Head of caudate nucleus (tissue), 42 donors: ENCODE data around the gene RAMP2.
"Not testable (repeated sequence)": the region's sequence is repeated elsewhere in the genome, so short reads cannot be mapped to it uniquely, and the experiment has no call there.

ENCODE experiments used
- DNase-seq, 42 donors: peaks; one replicate each; pipeline versions ENCODE4 v3.0.0 to v3.0.0-alpha.2; 2020 to 2021; ENCODE audit warnings: mixed read lengths in 7 of 42
- intact Hi-C: fragments of 100-400 bp; cut with DNase I; formaldehyde crosslinking; loops from one replicate; pipeline ENCODE4 v1.15.0; 2022

RAMP2 gene

GRCh38 chr17:42760652-42761581 lies at the start of gene RAMP2:
RAMP2 (plus strand) TSS chr17:42761227; CDS start chr17:42761262, 35 bp downstream.
- DNase-seq: peak in 2 of 42 donors; percentile 32 to 35
- intact Hi-C loops: loop anchor here (5.0 kb wide), 1 partner anchor 39 kb away; no protein-coding TSS in a partner anchor

- intact Hi-C loops: loop anchor here (5.0 kb wide), 1 partner anchor 41 kb away; the partner anchor contains the start of gene RAMP2
- peak in 14 of 42 donors; percentile 16 to 78 (median 58) for DNase-seq
Measured at GRCh38 chr17:42720996-42721583, 39.9 kb upstream of the RAMP2 start.

GRCh38 chr17:42723636-42724035 lies 37.4 kb upstream of the RAMP2 start:
- intact Hi-C loops: loop anchor here (5.0 kb wide), 1 partner anchor 39 kb away; the partner anchor contains the start of gene RAMP2
- no peak for DNase-seq

DNA sequence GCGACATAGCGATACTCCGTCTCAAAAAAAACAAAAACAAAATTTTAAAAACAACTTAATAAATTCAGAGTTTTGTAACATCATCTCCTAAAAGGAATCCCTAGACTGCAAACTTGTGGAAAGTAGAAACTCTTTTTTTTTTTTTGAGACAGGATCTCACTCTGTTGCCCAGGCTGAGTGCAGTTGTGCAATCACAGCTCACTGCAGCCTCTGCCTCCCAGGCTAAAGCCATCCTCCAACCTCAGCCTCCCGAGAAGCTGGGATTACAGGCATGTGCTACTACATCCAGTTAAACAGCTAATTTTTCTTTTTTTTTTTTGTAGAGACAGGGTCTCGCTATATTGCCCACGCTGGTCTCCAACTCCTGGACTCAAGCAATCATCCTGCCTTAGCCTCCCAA lies 35.9 kb upstream of the RAMP2 start:
- DNase-seq: no peak
- intact Hi-C loops: no loop called here

- intact Hi-C loops: no loop called here
Measured at GRCh38 chr17:42740699-42741098, 20.3 kb upstream of the RAMP2 start.

GRCh38 chr17:42742916-42743315 lies 18.1 kb upstream of the RAMP2 start:
- intact Hi-C loops, DNase-seq: not testable (repeated sequence)

More at GRCh38 chr17:42740699-42741098, 20.3 kb upstream of the RAMP2 start:
- no peak for DNase-seq

DNA sequence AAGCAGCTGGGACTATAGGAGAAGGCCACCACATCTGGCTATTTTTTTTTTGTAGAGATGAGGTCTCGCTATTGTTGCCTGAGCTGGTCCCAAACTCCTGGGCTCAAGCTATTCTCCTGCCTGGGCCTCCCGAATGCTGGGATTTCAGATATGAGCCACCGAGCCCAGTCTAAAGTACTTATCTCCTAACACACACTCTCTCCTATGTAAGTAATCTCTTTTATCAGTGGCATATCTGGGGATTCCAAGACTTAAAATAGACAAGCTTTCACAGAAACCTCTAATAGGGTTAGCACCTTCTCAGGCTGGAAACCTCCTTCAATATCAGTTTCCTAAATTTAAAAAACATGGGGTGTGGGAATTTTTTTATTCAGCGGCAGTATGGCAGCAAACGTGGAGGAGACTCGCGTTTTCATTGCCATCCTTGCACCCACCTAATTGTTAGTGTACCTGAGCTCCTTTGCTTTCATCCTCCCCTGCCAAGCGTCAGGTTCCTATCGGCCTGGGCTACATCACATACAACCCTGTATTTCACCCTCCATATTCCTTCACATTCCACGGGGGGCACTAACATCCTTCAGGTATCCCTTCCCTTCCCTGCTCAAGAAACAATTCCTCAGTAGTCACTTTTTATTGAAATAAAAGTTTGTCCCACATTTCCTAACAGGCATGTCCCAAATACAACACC lies 17.3 kb upstream of the RAMP2 start:
- intact Hi-C loops: no loop called here
- DNase-seq: peak in 1 of 42 donors; percentile 17

- intact Hi-C loops: no loop called here
- peak; percentile 29 to 79 (median 66) for DNase-seq
Measured at GRCh38 chr17:42744283-42744805, 16.7 kb upstream of the RAMP2 start.

- peak; percentile 71 to 94 (median 89) for DNase-seq
- intact Hi-C loops: no loop called here
Measured at GRCh38 chr17:42744806-42745617, 16.0 kb upstream of the RAMP2 start, which contains the start of gene EZH1. EZH1 (minus strand) TSS chr17:42745040; CDS start chr17:42728941, 16,099 bp downstream.

- intact Hi-C loops: no loop called here
- DNase-seq: no peak
Measured at GRCh38 chr17:42748202-42748907, 12.7 kb upstream of the RAMP2 start.

DNA sequence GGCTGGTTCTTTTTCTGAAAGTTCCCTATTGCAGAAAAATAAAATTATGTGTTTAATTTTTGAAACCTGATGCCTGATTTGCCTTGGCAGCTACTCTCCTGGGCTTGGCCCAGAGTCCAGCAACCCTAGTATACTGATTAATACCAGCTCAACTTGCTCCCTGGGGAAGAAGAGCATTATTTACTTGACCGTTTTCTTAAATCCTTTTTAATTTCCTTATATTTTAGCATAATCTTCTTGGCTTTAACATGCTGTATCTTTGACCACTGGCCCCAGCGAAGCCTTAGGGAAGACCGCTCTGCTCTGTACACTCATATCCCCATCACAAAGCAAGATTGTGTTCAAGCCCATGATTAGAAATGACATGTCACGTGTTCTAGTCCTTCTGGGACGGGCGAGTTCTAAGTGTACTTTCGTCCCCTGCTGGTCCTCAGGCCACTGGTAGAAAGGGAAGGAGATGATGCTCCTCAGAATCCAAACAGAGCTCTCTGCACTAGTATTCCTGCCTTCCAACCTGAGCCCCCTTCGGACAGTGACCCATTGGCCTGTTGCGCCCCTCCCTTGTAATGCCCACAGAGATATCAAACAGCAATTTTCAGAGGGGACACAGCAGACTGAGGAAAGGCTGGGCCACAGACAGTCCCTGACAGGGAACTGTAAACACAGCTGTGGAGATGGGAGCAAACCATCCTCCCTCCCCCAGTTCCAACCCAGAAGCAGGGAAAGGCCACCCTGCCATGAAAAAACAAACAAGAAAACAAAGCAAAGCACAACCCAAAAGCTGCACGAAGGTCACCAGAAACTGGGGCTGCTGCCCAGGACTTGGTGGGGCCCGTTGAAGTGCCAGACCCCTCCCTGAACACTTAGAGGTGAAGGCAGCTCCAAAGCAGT lies 11.9 kb upstream of the RAMP2 start:
- no peak for DNase-seq
- intact Hi-C loops: no loop called here

DNA sequence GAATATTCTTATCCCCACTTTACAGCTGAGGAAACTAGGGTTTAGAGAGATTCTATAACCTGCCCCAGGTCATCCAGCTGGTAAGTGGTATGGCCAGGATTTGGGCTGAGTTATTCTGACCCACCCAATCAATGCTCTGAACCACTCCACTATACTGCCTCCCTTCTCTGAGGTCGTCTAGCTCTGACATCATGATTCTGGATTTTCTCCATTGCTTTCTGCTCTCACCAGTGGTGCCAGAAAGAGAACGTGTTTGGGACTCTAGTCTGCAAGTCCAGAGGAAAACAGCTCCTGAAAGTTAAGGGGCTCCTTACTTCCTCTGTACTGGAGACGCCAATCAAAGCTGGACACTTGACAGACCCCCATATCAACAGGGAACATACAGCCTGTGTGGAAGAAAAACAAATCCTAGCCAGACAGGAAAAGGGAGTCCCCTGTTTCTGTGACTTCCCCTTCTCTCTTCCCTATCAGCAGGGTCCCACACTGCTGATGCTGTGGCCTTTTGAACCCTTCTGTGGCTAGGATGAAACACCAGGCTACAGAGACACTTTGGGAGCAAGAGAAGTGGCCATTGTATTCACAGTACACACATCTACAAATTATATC lies 10.2 kb upstream of the RAMP2 start:
- intact Hi-C loops: no loop called here
- DNase-seq: no peak

DNA sequence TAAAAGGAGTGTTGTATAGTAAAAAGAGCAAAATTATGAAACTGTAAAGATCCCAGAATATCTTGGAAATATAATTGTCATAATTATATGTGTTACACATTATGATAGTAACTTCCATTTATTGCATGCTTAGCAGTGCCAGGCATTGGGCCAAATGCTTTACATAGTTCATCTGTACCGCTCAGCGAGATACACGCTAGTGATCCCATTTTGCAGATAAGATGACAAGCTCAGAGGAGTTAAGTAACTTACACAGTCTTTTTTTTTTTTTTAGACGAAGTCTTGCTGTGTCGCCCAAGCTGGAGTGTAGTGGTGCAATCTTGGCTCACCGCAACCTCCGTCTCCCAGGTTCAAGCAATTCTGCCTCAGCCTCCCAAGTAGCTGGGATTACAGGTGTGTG lies 9.4 kb upstream of the RAMP2 start:
- intact Hi-C loops: no loop called here

DNA sequence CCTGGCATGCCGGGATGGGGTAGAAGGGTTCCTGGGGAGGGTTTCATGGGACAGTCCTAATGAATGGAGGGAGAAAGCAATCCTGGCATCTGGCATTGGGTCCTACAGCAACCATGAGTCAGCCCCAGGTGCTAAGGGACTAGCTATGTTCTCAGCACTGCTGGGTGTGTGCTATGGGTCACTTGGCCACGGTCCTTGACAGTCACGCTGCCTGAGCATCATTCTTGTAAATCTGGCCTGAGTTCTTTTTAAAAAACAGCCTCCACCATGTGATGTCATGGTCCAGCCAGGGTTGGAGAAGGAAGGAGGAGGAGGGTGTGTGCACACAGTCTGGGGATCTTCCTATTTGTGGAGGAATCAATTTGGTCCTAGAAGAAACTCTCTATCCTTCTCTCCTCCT lies 6.2 kb upstream of the RAMP2 start:
- intact Hi-C loops: no loop called here
- DNase-seq: no peak

More for the DNA sequence above, 9.4 kb upstream of the RAMP2 start:
- no peak for DNase-seq

GRCh38 chr17:42759982-42760651 lies 910 bp upstream of the RAMP2 start:
- intact Hi-C loops: loop anchor here (5.0 kb wide), 1 partner anchor 38 kb away; no protein-coding TSS in a partner anchor
- DNase-seq: no peak

DNA sequence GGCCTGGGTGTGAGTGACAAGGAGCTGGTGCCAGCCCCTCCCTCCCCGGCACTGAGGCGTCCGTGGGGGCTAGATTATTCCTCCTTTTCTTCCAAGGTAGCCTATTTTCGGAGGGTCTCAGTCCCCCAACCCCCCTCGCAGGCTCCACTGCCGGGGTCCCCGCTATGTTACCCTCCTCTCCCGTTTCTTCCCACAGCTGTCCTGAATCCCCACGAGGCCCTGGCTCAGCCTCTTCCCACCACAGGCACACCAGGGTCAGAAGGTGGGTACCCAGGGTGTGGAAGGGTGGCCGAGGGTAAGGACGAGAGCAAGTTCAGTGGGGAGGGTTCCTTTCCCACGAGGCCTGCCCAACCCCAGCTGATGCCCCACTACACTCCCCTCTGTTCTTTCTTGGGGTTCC lies 611 bp downstream of the RAMP2 start:
- DNase-seq: no peak
- intact Hi-C loops: loop anchor here (5.0 kb wide), 1 partner anchor 39 kb away; no protein-coding TSS in a partner anchor
